ENCODE data around the gene HDAC4. TPM values are rescaled to one million over a fixed set of nuclear protein-coding genes. Genes with fewer than 3 reads are reported as not detected.
A peak's percentile ranks its signal among the peaks of the same experiment; 100 is the strongest.

The HDAC4 gene
- total and polyA plus RNA-seq, 2 of the 4 experiments (the other 2 are of a cell fraction), result 4.1 to 7.2 TPM

- Histone ChIP-seq H2BK5ac (ENCODE audit: low read depth, low read length, poor library complexity, severe bottlenecking) (no peak overlapping the region), H3K23ac (ENCODE audit: low read depth, low read length) (no peak overlapping the region), H2AK5ac (ENCODE audit: low read depth, low read length) (no peak overlapping the region; the same call in 1 of the 2 replicates), H3K56ac (ENCODE audit: extremely low read depth, insufficient read depth, low read length) (no peak overlapping the region), H4K8ac (ENCODE audit: low read depth in 2 of 2, low read length in 2 of 2) (peak overlapping the region in 1 of 2 experiments; percentile 50; a peak in 1 of 4 replicates), H2AK9ac (replicated peaks; ENCODE audit: low read depth, low read length, poor library complexity) (no peak overlapping the region), H3K14ac (replicated peaks; ENCODE audit: low read depth, low read length) (no peak overlapping the region), H4K91ac (ENCODE audit: insufficient read depth, low read depth, low read length) (no peak overlapping the region; the same call in none of the 2 replicates), H2BK20ac (ENCODE audit: low read depth, low read length) (no peak overlapping the region), H2AFZ (replicated peaks; ENCODE audit: low read length, poor library complexity) (no peak overlapping the region), H2BK120ac (ENCODE audit: low read depth, low read length) (no peak overlapping the region), H3K9me1 (ENCODE audit: insufficient read depth, low read length) (peaks cover 13% of the 10 kb centered on the region), H3K4ac (ENCODE audit: low read depth, low read length) (no peak overlapping the region), H3K79me1 (ENCODE audit: low read depth in 1 of 2, low read length in 2 of 2) (peaks cover 45 to 78% of the 10 kb centered on the region in 2 experiments), H3K27me3 (ENCODE audit: control insufficient read depth, insufficient read depth, low read length) (no peaks in the 10 kb centered on the region), H3K27ac (ENCODE audit: insufficient read depth, low read length) (no peak overlapping the region), H3K18ac (ENCODE audit: low read depth, low read length) (no peak overlapping the region; the same call in 1 of the 2 replicates), H3K4me2 (ENCODE audit: low read depth, low read length) (no peak overlapping the region), H3K9me3 (ENCODE audit: control insufficient read depth, insufficient read depth, low read length) (no peaks in the 10 kb centered on the region), H3K9ac (ENCODE audit: low read depth, low read length) (no peak overlapping the region), H3K4me1 (ENCODE audit: control insufficient read depth, insufficient read depth, low read length) (peaks cover 42% of the 10 kb centered on the region), H4K20me1 (ENCODE audit: insufficient read depth, low read length) (peaks cover 11% of the 10 kb centered on the region), H4K5ac (ENCODE audit: low read depth, low read length) (no peak overlapping the region), H3K4me3 (ENCODE audit: insufficient read depth, low read depth, low read length) (no peak overlapping the region), H3K36me3 (ENCODE audit: control insufficient read depth, insufficient read depth, low read length) (no peaks in the 10 kb centered on the region), H2BK15ac (ENCODE audit: low read depth, low read length) (no peak overlapping the region)
- intact Hi-C loops (cut with micrococcal nuclease) (no loop called here), in situ Hi-C loops (cut with MboI; ENCODE audit: low sequenced_read_pairs) (no loop called here), dilution Hi-C loops (cut with HindIII; ENCODE audit: low sequenced_read_pairs, unreplicated experiment) (no loop called here)
- CTCF ChIA-PET, result no interaction called here
- POLR2A ChIA-PET (ENCODE audit: unreplicated experiment), result no interaction called here
- no peak for TF ChIP-seq CHD1 (IDR thresholded peaks at IDR 0.05; ENCODE audit: low read depth, low read length)
- TF ChIP-seq MAZ (IDR thresholded peaks at IDR 0.05; ENCODE audit: borderline replicate concordance, low read depth, low read length), result no peak
- no peak for TF ChIP-seq POLR2A (IDR thresholded peaks at IDR 0.05; ENCODE audit: low read depth, low read length)
- ATAC-seq (ENCODE audit: low read depth) (no peak), DNase-seq (no peak)
- 91% methylated on average over 15 of the region's 30 CpGs; no CpG with 5 or more reads in 1 of the 2 experiments for WGBS, 2 experiments (ENCODE audit: extremely low coverage in 2 of 2, insufficient read length in 1 of 2)
- BruUV-seq (replicated peaks), result no TSS peak
These were observed 109.1 kb downstream of the HDAC4 start for GRCh38 chr2:239291475-239292350.

Measured in IMR-90 (cell line).